Lung (tissue), 16 donors: ENCODE data around the gene PROM2. TPM values are rescaled to one million over a fixed set of nuclear protein-coding genes. Genes with fewer than 3 reads are reported as not detected.

Experiments
- ATAC-seq: fragments of 200-7000 bp; cut with Tn5 transposase; one replicate; pipeline ENCODE4 v1.9.1; 2020; ENCODE audit warnings: moderate number of reproducible peaks; ENCODE audit not compliant: insufficient read depth, low FRiP score
- DNase-seq, 3 donors: peaks; one replicate each; pipeline ENCODE4 v3.0.0-alpha.2; 2013 to 2017
- H3K27ac ChIP-seq, 2 donors: one replicate each; pipeline ENCODE4 v1.5.1; 2013; ENCODE audit warnings: mild to moderate bottlenecking in 2 of 2, moderate library complexity in 2 of 2, control low read depth in 1 of 2, inconsistent platforms in 1 of 2, low read depth in 1 of 2, low read length in 1 of 2
- H3K27me3 ChIP-seq, 3 donors: one replicate each; pipeline ENCODE4 v1.5.1; 2013; ENCODE audit warnings: low read length in 2 of 3; ENCODE audit not compliant: control insufficient read depth in 3 of 3, insufficient read depth in 3 of 3
- H3K36me3 ChIP-seq, 4 donors: one replicate each; pipeline ENCODE4 v1.5.1; 2013; ENCODE audit warnings: low read length in 4 of 4, mild to moderate bottlenecking in 1 of 4, moderate library complexity in 1 of 4; ENCODE audit not compliant: control insufficient read depth in 4 of 4, insufficient read depth in 4 of 4
- H3K4me1 ChIP-seq, 5 donors: one replicate each; pipeline ENCODE4 v1.5.1; 2013; ENCODE audit warnings: low read length in 5 of 5, mild to moderate bottlenecking in 2 of 5, moderate library complexity in 1 of 5; ENCODE audit not compliant: control insufficient read depth in 5 of 5, insufficient read depth in 5 of 5
- H3K4me3 ChIP-seq: one replicate; pipeline ENCODE4 v1.5.1; 2013; ENCODE audit warnings: mild to moderate bottlenecking, control low read depth, moderate library complexity
- H3K9ac ChIP-seq, 2 donors: one replicate each; pipeline ENCODE4 v1.5.1; 2013; ENCODE audit warnings: low read length in 2 of 2, control low read depth in 1 of 2; ENCODE audit not compliant: insufficient read depth in 1 of 2
- H3K9me3 ChIP-seq, 4 donors: one replicate each; pipeline ENCODE4 v1.5.1; 2013; ENCODE audit warnings: low read length in 3 of 4, mild to moderate bottlenecking in 1 of 4, moderate library complexity in 1 of 4; ENCODE audit not compliant: control insufficient read depth in 4 of 4, insufficient read depth in 3 of 4
- CTCF ChIP-seq: IDR thresholded peaks from 2 replicates; pipeline ENCODE4 v1.5.1; 2012; ENCODE audit warnings: mild to moderate bottlenecking; ENCODE audit errors: control extremely low read depth, extremely low read depth
- WGBS, 2 donors: extraction: QIAGEN DNeasy Blood & Tissue Kit; methylation state at CpG; one replicate each; pipeline ENCODE4 v1.1.7; 2013; 5-methylcytosine and 5-hydroxymethylcytosine counted together
- long read RNA-seq, 5 donors: transcript quantifications; one replicate each; lab custom pipeline, GENCODE V29; 2026
- polyA plus RNA-seq, 2 donors: library from polyadenylated mRNA; stranded (reverse); fragments of 200-250 nt; gene quantifications; one replicate each; pipeline ENCODE4 v1.2.1, GENCODE V29; 2013
- total RNA-seq, 2 donors: library from RNA; depleted of rRNA in 1 of 2; stranded (reverse); fragments of >200 nt in 1 of 2; gene quantifications; one replicate each; pipeline ENCODE4 v1.2.1, GENCODE V29; 2014 to 2021
- donor health status: control.
- donor health status: control.
- donor health status: Bipolar disorder and iron deficiency.
- donor health status: healthy.
- donor health status: DM: yes; HTN: yes; CAD: no.

Gene PROM2
- total RNA-seq: 10 to 100 TPM in 1 of 2 donors, 1 to 10 TPM in 1; 5.5 to 11.5 TPM
- polyA plus RNA-seq: 1 to 10 TPM; 4.1 to 4.9 TPM
- long read RNA-seq, donor 1, partial matches to known transcripts: 0 of 2 reads
- long read RNA-seq, donor 1, other reads (novel, unspliced or antisense): 0 of 2 reads
- long read RNA-seq, donor 2: 0 reads
- long read RNA-seq, donor 3: 0 reads
- long read RNA-seq, donor 4: 0 reads
- long read RNA-seq, donor 5: 0 reads

- peaks cover 0 to 7% (median 0%) of the 10 kb centered on the region in 5 donors for H3K4me1 ChIP-seq
- H3K9ac ChIP-seq: no peak within 1 kb of the TSS
- peak; percentile 44 for ATAC-seq
- H3K27me3 ChIP-seq: no peaks in the 10 kb centered on the region
- no peak within 1 kb of the TSS for H3K4me3 ChIP-seq
- no peaks in the 10 kb centered on the region for H3K9me3 ChIP-seq
- no peak for TF ChIP-seq CTCF
- peak; percentile 68 to 85 (median 82) for DNase-seq
- WGBS, 2 donors: 62 to 81% methylated on average over 17 of the region's 17 CpGs
- H3K36me3 ChIP-seq: no peaks in the 10 kb centered on the region
- H3K27ac ChIP-seq: no peak within 1 kb of the TSS
Observed at GRCh38 chr2:95274291-95275150, at the start of gene PROM2. TSS of gene PROM2 (plus strand) at chr2:95274449. CDS start at chr2:95274586, 137 bp downstream.

GRCh38 chr2:95225658-95226057 lies 48.6 kb upstream of the PROM2 start:
- H3K27me3 ChIP-seq: no peaks in the 10 kb centered on the region
- no peaks in the 10 kb centered on the region for H3K4me1 ChIP-seq
- no peak overlapping the region for H3K27ac ChIP-seq
- ATAC-seq (no peak), DNase-seq (no peak)
- H3K4me3 ChIP-seq: no peak overlapping the region
- peaks cover 0 to 20% (median 12%) of the 10 kb centered on the region in 4 donors for H3K9me3 ChIP-seq
- no peak for TF ChIP-seq CTCF
- no peak overlapping the region for H3K9ac ChIP-seq
- peaks cover 0 to 7% (median 1%) of the 10 kb centered on the region in 4 donors for H3K36me3 ChIP-seq

- no peak overlapping the region for H3K27ac ChIP-seq
- DNase-seq (peak; percentile 39 to 54 (median 52)), ATAC-seq (no peak)
- WGBS, 2 donors: 42 to 51% methylated on average over 3 of the region's 3 CpGs
- TF ChIP-seq CTCF: peak; percentile 40
- H3K4me1 ChIP-seq: peaks cover 0 to 2% (median 0%) of the 10 kb centered on the region in 5 donors
- no peaks in the 10 kb centered on the region for H3K36me3 ChIP-seq
- no peaks in the 10 kb centered on the region for H3K27me3 ChIP-seq
- peaks cover 0 to 11% (median 4%) of the 10 kb centered on the region in 4 donors for H3K9me3 ChIP-seq
- H3K4me3 ChIP-seq: no peak overlapping the region
- H3K9ac ChIP-seq: no peak overlapping the region
Observed at GRCh38 chr2:95231723-95232122, 42.5 kb upstream of the PROM2 start.
